BE2C (cell line): Measurements from ENCODE around the gene SLC43A3.

Source experiments
- DNase-seq: peaks from one replicate; pipeline ENCODE4 v3.0.0-alpha.2; 2020
- H3K27me3 ChIP-seq: fragments of 250-450 bp; sonication (Bioruptor Pico); 2 replicates; pipeline ENCODE4 v1.5.1; 2020; ENCODE audit warnings: mild to moderate bottlenecking
- H3K36me3 ChIP-seq: fragments of 250-450 bp; sonication (Bioruptor Pico); 2 replicates; pipeline ENCODE4 v1.5.1; 2020; ENCODE audit warnings: mild to moderate bottlenecking
- H3K4me1 ChIP-seq: fragments of 250-450 bp; sonication (Bioruptor Pico); 2 replicates; pipeline ENCODE4 v1.5.1; 2020
- H3K4me3 ChIP-seq: 2 replicates; pipeline ENCODE4 v1.5.1; 2011; ENCODE audit warnings: low read depth, low read length
- H3K9me3 ChIP-seq: fragments of 250-450 bp; sonication (Bioruptor Pico); 2 replicates; pipeline ENCODE4 v1.5.1; 2020
- CTCF ChIP-seq: IDR thresholded peaks from 2 replicates; pipeline ENCODE4 v1.5.1; 2012; ENCODE audit warnings: mild to moderate bottlenecking, low read depth, low read length

Gene SLC43A3

GRCh38 chr11:57387289-57388030 is 39.5 kb downstream of the SLC43A3 start:
- no peak for TF ChIP-seq CTCF
- Histone ChIP-seq H3K36me3 (no peaks in the 10 kb centered on the region), H3K27me3 (no peaks in the 10 kb centered on the region), H3K9me3 (no peaks in the 10 kb centered on the region), H3K4me1 (no peaks in the 10 kb centered on the region), H3K4me3 (no peak overlapping the region)
- no peak for DNase-seq

- H3K36me3 ChIP-seq, result no peaks in the 10 kb centered on the region
- TF ChIP-seq CTCF, result no peak
Observed at GRCh38 chr11:57386178-57386940, 40.6 kb downstream of the SLC43A3 start.

GRCh38 chr11:57380975-57381374 is 45.9 kb downstream of the SLC43A3 start, which contains the start of gene PRG3:
Gene PRG3, minus strand, starts transcription at chr11:57381150. Its CDS starts 442 bp downstream, at chr11:57380708.
- Histone ChIP-seq H3K4me1 (no peaks in the 10 kb centered on the region), H3K4me3 (no peak within 1 kb of the TSS), H3K27me3 (no peaks in the 10 kb centered on the region), H3K36me3 (no peaks in the 10 kb centered on the region), H3K9me3 (no peaks in the 10 kb centered on the region)
- TF ChIP-seq CTCF, result no peak
- DNase-seq, result no peak

More at GRCh38 chr11:57386178-57386940, 40.6 kb downstream of the SLC43A3 start:
- no peaks in the 10 kb centered on the region for H3K4me1 ChIP-seq
- no peak overlapping the region for H3K4me3 ChIP-seq
- no peak for DNase-seq
- no peaks in the 10 kb centered on the region for H3K9me3 ChIP-seq
- H3K27me3 ChIP-seq, result no peaks in the 10 kb centered on the region

GRCh38 chr11:57379732-57380131 is 47.2 kb downstream of the SLC43A3 start:
- no peak for TF ChIP-seq CTCF
- H3K27me3 ChIP-seq, result no peaks in the 10 kb centered on the region
- no peaks in the 10 kb centered on the region for H3K36me3 ChIP-seq
- DNase-seq, result no peak
- H3K4me1 ChIP-seq, result no peaks in the 10 kb centered on the region
- H3K4me3 ChIP-seq, result no peak overlapping the region
- no peaks in the 10 kb centered on the region for H3K9me3 ChIP-seq

GRCh38 chr11:57378186-57378585 is 48.7 kb downstream of the SLC43A3 start:
- no peak for DNase-seq
- no peak for TF ChIP-seq CTCF

GRCh38 chr11:57377107-57377506 is 49.8 kb downstream of the SLC43A3 start:
- TF ChIP-seq CTCF, result no peak

More at GRCh38 chr11:57378186-57378585, 48.7 kb downstream of the SLC43A3 start:
- H3K4me3 ChIP-seq, result no peak overlapping the region
- H3K27me3 ChIP-seq, result no peaks in the 10 kb centered on the region
- no peaks in the 10 kb centered on the region for H3K4me1 ChIP-seq
- no peaks in the 10 kb centered on the region for H3K36me3 ChIP-seq
- H3K9me3 ChIP-seq, result no peaks in the 10 kb centered on the region

More at GRCh38 chr11:57377107-57377506, 49.8 kb downstream of the SLC43A3 start:
- Histone ChIP-seq H3K4me3 (no peak overlapping the region), H3K36me3 (no peaks in the 10 kb centered on the region), H3K27me3 (no peaks in the 10 kb centered on the region), H3K9me3 (no peaks in the 10 kb centered on the region), H3K4me1 (no peaks in the 10 kb centered on the region)
- no peak for DNase-seq
